HL-60/S4 treated with retinoic acid at 250 ng/mL for 4 days and 3 days (cell line): ENCODE data around the gene C1QTNF8.

Experiments used
- in situ Hi-C: fragments of 300-500 bp; cut with MboI; formaldehyde crosslinking; loops from 2 replicates; pipeline ENCODE4 v1.7.0; 2022; ENCODE audit warnings: low sequenced_read_pairs

C1QTNF8 gene

GRCh38 chr16:1049113-1049975, 46.7 kb downstream of the C1QTNF8 start:
- in situ Hi-C loops: no loop called here

- in situ Hi-C loops: no loop called here
Measured at GRCh38 chr16:1048442-1049112, 47.5 kb downstream of the C1QTNF8 start.

GRCh38 chr16:1047801-1048200, 48.2 kb downstream of the C1QTNF8 start:
- in situ Hi-C loops: no loop called here

GRCh38 chr16:1047123-1047522, 48.9 kb downstream of the C1QTNF8 start:
- in situ Hi-C loops: no loop called here

GRCh38 chr16:1045993-1046911, 49.8 kb downstream of the C1QTNF8 start:
- in situ Hi-C loops: no loop called here

GRCh38 chr16:1045310-1045992, 50.6 kb downstream of the C1QTNF8 start:
- in situ Hi-C loops: no loop called here

GRCh38 chr16:1044460-1045309, 51.4 kb downstream of the C1QTNF8 start:
- in situ Hi-C loops: no loop called here

- in situ Hi-C loops: no loop called here
Measured at GRCh38 chr16:1043881-1044451, 52.1 kb downstream of the C1QTNF8 start.

- in situ Hi-C loops: no loop called here
Measured at GRCh38 chr16:1042866-1043265, 53.2 kb downstream of the C1QTNF8 start.

- in situ Hi-C loops: no loop called here
Measured at GRCh38 chr16:1042049-1042744, 53.8 kb downstream of the C1QTNF8 start.

GRCh38 chr16:1040346-1040745, 55.7 kb downstream of the C1QTNF8 start:
- in situ Hi-C loops: no loop called here

GRCh38 chr16:1039762-1040161, 56.3 kb downstream of the C1QTNF8 start:
- in situ Hi-C loops: no loop called here

GRCh38 chr16:1038932-1039331, 57.1 kb downstream of the C1QTNF8 start:
- in situ Hi-C loops: no loop called here
